ENCODE results near the gene TTI1. TPM values are rescaled to one million over a fixed set of nuclear protein-coding genes. Genes with fewer than 3 reads are reported as not detected.
A peak's percentile ranks its signal among the peaks of the same experiment; 100 is the strongest.

TTI1 gene
- total and polyA plus RNA-seq, 2 of the 13 experiments (the other 11 are each of a cell fraction or from before 2014, with no cell fraction given) = 22.9 to 39.8 TPM

GRCh38 chr20:37984018-37984785 is 49.1 kb downstream of the TTI1 start (continued):
- no peak; the same call in 1 of the 2 replicates for TF ChIP-seq POGK (CRISPR knock-in tag; conservative IDR thresholded peaks at IDR 0.05)
- no peak for TF ChIP-seq NFAT5 (CRISPR knock-in tag; IDR thresholded peaks at IDR 0.05)
- TF ChIP-seq ZSCAN29 (CRISPR knock-in tag; conservative IDR thresholded peaks at IDR 0.05) = 0 out of 2 replicates have a peak, but pooled peaks have one; percentile 35
- no peak for TF ChIP-seq NBN (conservative IDR thresholded peaks at IDR 0.05)
- peak; percentile 74; the same call in 1 of the 2 replicates for TF ChIP-seq ZNF761 (CRISPR knock-in tag; conservative IDR thresholded peaks at IDR 0.05)
- TF ChIP-seq LRRFIP1 (CRISPR knock-in tag; conservative IDR thresholded peaks at IDR 0.05) = no peak
- TF ChIP-seq ZNF841 (CRISPR knock-in tag; IDR thresholded peaks at IDR 0.05; ENCODE audit: borderline replicate concordance) = no peak
- no peak for TF ChIP-seq ZFP62 (CRISPR knock-in tag; IDR thresholded peaks at IDR 0.05)
- peak; percentile 92 for TF ChIP-seq PRDM10 (CRISPR knock-in tag; IDR thresholded peaks at IDR 0.05; ENCODE audit: low read depth)
- TF ChIP-seq HES4 (CRISPR knock-in tag; IDR thresholded peaks at IDR 0.05; ENCODE audit: borderline replicate concordance) = no peak
- peak; percentile 79; the same call in 1 of the 2 replicates for TF ChIP-seq FLYWCH1 (CRISPR knock-in tag; IDR thresholded peaks at IDR 0.05)
- no peak for TF ChIP-seq ZBTB37 (CRISPR knock-in tag; IDR thresholded peaks at IDR 0.05)

Measured in HepG2 (cell line).